ENCODE measurements around the gene IRF2.

IRF2 gene

DNA sequence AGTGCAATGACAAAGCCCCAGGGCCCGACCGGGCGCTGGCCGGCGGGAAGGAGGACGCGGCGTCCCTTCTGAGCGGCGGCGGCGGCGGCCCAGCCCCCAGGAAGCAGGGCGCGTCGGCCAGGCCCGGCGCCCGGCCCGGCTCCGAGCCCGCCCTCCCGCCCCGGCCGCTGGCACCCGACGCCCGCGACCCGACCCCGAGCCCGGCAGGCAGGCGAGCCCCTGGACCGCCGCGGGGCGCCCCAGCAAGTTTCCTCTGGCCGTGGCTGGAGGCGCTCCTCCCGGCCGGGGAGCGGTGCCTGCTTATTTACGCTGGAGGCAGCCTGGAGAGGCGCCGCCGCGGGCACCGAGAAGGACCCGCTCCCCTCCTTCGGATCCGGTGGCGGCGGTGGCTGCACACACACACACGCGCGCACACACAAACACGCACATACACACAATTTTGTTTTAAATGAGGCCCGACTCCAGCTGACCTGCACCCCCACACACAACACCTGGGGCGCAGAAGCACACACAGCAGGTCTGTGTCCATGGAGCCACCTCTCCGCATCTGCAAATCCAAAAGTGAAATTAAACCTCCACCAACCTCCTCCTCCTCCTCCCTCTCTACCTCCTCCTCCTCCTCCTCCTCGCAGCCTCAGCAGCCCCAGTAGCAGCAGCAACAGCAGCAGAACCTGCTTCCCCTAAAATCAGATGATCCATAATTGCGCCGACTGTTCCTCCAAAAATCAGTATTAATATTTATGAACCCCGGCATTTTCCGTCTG lies 669 bp downstream of the IRF2 start:
- peak; percentile 74 for DNase-seq

- peak; percentile 79 for DNase-seq
These were observed 1.5 kb downstream of the IRF2 start for GRCh38 chr4:184472614-184473498.

GRCh38 chr4:184471881-184472613 lies 2.3 kb downstream of the IRF2 start:
- DNase-seq: peak; percentile 56

DNA sequence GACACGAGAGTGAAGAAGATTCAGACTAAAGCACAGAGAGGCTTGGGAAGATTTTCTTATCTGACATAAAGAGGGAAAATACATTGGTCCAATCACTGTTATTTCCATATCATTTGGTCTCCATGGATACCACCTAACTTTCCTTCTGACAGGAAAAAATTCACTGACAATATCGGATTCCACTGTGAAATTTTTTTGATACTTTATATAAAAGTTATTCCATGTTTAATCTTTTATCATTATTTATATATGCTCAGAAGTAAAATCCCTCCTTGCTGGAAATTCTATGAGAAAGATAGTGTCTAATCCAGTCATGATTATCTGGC lies 3.6 kb downstream of the IRF2 start:
- no peak for DNase-seq

GRCh38 chr4:184466634-184467033 lies 7.7 kb downstream of the IRF2 start:
- no peak for DNase-seq

GRCh38 chr4:184464759-184465454 lies 9.4 kb downstream of the IRF2 start:
- no peak for DNase-seq

- DNase-seq: no peak
These were observed 10.5 kb downstream of the IRF2 start for GRCh38 chr4:184463856-184464255.

DNA sequence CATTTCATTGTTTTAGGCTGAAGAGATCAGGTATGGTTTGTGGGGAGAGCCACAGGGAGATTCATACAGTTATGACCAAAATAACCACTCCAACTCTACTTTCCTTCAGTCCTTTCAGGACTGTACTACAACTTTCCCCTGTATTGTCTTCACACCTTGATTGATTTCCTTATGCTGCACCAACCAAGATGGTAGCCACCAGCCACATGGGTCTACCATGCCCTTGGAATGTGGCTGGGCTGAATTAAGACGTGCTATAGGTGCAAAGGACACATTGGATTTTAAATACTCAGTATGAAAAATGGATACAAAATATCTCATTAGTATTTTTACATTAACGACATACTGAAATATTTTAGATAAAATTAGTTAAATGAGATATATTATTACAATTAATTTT lies 11.2 kb downstream of the IRF2 start:
- DNase-seq: no peak

- no peak for DNase-seq
These were observed 11.6 kb downstream of the IRF2 start for GRCh38 chr4:184462724-184463123.

DNA sequence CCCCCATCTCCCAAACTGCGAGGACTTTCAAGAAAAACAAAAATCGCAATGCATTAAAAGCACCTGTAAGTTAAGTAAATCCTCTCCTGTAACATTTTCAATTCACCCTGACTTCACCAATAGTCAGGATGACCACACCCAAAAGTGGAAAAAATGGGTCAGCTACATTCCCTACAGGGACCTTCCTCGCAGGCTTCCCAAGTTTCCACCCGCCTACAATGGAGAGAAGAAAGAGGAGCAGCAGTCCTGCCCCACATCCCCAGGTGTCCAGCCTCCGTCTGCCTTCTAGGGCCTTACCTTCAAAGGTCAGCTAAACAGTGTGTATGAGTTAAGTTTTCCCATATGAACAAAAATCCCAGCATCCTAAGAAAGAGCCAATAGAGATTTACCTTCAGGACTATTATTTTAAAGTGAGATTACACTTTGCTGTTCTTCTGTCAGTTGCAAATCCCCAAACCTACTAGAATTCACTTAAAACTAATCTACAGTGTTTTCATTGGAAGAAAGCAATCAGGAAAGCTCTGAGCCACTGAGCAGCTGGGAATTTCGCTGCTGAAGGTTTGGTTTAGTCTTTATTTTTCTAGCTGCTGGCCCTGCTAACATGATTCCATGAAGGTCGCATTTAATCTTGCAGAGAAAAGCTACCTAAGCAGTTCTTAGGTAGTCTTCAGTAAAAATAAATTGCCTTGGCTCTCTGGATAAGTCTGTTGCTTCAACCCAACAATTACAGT lies 12.5 kb downstream of the IRF2 start:
- no peak for DNase-seq

DNA sequence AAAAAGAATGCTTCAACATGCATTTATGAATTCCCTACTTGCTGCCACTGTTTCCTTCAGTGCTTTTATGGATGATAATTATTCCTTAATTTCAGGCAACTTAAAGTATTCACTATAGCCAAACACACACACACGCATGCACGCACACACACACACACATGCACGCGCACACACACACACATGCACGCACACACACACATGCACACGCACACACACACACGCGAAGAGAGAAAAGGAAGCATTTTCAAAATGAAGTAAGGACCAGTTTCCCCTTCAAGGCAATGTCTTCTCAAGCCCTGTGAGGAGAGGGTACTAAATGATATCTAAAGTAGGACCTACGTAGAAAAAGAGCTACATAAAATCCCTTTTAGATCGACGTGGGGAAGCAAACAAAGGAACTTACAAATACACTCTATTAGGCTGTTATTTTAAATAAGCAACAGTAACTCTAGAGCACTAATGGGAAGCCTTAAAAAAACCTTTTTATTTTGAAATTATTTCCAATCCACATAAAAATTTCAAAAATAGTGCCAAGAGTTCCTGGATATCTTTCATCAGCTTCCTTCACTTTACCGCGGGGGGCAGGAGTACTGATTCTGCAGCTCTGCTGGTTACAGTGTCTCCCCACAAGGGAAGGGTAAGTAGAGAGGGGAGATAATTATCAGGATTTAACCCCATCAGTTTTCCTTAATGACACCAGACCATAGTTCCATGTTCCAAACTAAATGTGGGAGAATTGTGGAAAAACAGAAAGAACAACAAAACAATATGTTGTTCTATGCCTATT lies 13.7 kb downstream of the IRF2 start:
- DNase-seq: no peak

DNA sequence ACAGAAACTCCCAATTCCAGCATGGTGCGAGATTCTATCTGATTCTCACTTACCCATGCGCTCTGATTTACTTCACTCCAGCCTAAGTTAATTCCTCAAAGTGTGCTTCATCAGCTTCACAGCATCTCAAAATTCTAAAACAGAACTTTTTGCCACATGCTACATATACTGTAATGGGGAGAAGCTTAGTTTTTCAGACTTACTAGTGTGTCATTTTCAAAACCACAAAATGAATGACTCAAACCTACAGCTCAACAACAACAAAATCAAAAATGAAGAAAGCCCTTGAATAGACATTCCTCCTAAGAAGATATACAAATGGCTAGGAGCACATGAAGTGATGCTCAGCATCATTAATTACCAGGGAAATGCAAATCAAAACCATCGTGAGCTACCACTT lies 14.9 kb downstream of the IRF2 start:
- DNase-seq: peak; percentile 65

- DNase-seq: no peak
These were observed 16.7 kb downstream of the IRF2 start for GRCh38 chr4:184457535-184458249.

GRCh38 chr4:184456337-184456736 lies 18.0 kb downstream of the IRF2 start:
- no peak for DNase-seq

- no peak for DNase-seq
These were observed 19.1 kb downstream of the IRF2 start for GRCh38 chr4:184455299-184455698.

- DNase-seq: peak; percentile 59
These were observed 20.8 kb downstream of the IRF2 start for GRCh38 chr4:184453365-184454160.

GRCh38 chr4:184452740-184453139 lies 21.6 kb downstream of the IRF2 start:
- DNase-seq: no peak

GRCh38 chr4:184451726-184452125 lies 22.6 kb downstream of the IRF2 start:
- no peak for DNase-seq

- no peak for DNase-seq
These were observed 23.4 kb downstream of the IRF2 start for GRCh38 chr4:184450743-184451535.
